Activated T-helper 2 cell treated with anti-CD3 and anti-CD28 coated beads, Interferon-gamma antibody, Interleukin-2, Interleukin-4, amounts not matched to agents 10 μg/mL and 5 μg/mL and 100 μg/mL, durations not matched to agents 14 hours and 24 hours and 36 hours (primary cell): ENCODE results near the gene FIGN. TPM values are rescaled to one million over a fixed set of nuclear protein-coding genes. Genes with fewer than 3 reads are reported as not detected.

Source experiments
- DNase-seq: peaks from one replicate; pipeline ENCODE4 v3.0.0; 2021; ENCODE audit warnings: low spot score
- H3K27ac Mint-ChIP-seq: one replicate; pipeline ENCODE4 v1.8.0; 2021; ENCODE audit warnings: mixed read lengths
- H3K27me3 Mint-ChIP-seq: one replicate; pipeline ENCODE4 v1.8.0; 2021; ENCODE audit warnings: low read depth, mixed read lengths
- H3K36me3 Mint-ChIP-seq: one replicate; pipeline ENCODE4 v1.8.0; 2021; ENCODE audit warnings: low read depth, mixed read lengths
- H3K4me1 Mint-ChIP-seq: one replicate; pipeline ENCODE4 v1.8.0; 2021; ENCODE audit warnings: low read depth, mixed read lengths
- H3K4me3 Mint-ChIP-seq: one replicate; pipeline ENCODE4 v1.8.0; 2021; ENCODE audit warnings: low read depth, mild to moderate bottlenecking, moderate library complexity, mixed read lengths
- H3K9me3 Mint-ChIP-seq: one replicate; pipeline ENCODE4 v1.8.0; 2021; ENCODE audit warnings: mixed read lengths
- intact Hi-C: fragments of 100-400 bp; cut with micrococcal nuclease; formaldehyde crosslinking; loops from one replicate; pipeline ENCODE4 v1.15.1; 2023
- total RNA-seq: library from RNA; stranded (reverse); gene quantifications from 2 replicates; pipeline ENCODE4 v1.2.3, GENCODE V29; 2022

FIGN gene
- total RNA-seq, 1 donor from 2014 or later: not detected

DNA sequence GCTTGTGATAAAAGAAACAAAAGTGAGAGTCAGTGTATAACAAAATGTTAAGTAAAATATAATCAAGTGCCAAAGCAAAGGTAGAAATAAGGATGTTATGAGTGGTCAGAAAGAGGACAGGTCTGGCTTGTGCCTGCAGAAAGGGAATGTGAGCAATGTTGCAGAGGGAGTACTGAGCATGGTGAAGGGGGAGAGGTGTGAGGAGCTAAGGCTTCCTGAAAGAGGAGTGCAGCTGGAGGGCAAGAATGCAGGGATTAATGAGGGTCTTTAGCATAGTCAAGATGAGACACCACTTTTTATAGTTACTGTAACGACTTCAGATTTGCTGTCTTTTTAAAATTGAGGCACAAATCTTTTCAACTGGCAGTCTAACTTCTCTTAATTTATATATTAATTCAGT is 22.0 kb upstream of the FIGN start:
- intact Hi-C loops: no loop called here
- no peak for DNase-seq
- H3K4me3 Mint-ChIP-seq: no peak overlapping the region
- H3K27ac Mint-ChIP-seq: no peak overlapping the region
- no peaks in the 10 kb centered on the region for H3K9me3 Mint-ChIP-seq
- H3K27me3 Mint-ChIP-seq: no peaks in the 10 kb centered on the region
- H3K4me1 Mint-ChIP-seq: no peaks in the 10 kb centered on the region
- H3K36me3 Mint-ChIP-seq: no peaks in the 10 kb centered on the region

DNA sequence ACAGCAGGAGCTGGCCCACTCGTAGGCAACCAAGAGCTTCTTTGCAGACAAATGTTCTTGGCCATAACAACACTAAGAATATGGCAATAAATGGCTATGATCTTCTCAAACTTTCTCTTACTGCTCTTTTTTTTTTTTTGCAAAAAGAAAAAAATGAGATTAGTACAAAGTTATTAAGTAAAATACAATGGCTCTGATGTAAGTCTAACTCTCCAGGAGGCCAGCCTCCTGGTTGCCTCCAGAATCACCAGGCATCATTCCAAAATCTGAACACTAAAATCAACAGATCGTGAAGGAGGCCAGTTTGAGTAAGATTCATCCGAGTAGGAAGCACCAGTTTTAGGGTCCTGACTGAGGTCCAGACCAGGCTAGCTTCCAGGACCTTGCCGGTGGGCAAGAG is 20.8 kb upstream of the FIGN start:
- intact Hi-C loops: no loop called here
- Mint-ChIP-seq H3K27me3 (no peaks in the 10 kb centered on the region), H3K36me3 (no peaks in the 10 kb centered on the region), H3K4me3 (no peak overlapping the region), H3K27ac (no peak overlapping the region), H3K4me1 (no peaks in the 10 kb centered on the region), H3K9me3 (no peaks in the 10 kb centered on the region)
- DNase-seq: no peak

DNA sequence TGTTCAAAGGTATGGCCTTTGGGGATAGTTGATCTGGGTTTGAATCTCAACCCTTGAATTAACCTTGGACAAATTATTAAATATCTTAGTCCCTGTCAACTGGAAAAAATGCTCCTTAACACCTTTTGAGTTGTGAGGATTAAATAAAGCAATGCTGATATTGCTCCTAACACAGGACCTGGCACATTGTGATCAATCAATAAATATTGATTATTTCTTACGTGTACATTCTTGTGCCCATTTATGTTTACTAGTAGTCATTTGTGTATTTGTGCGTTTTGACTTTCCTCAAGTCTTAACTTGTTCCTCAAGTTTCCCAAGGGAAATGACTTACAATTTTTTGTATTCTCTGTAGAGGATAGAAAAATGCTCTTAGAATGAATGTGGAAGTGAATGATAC is 19.6 kb upstream of the FIGN start:
- intact Hi-C loops: no loop called here
- DNase-seq: no peak
- Mint-ChIP-seq H3K27me3 (no peaks in the 10 kb centered on the region), H3K36me3 (no peaks in the 10 kb centered on the region), H3K9me3 (no peaks in the 10 kb centered on the region), H3K27ac (no peak overlapping the region), H3K4me3 (no peak overlapping the region), H3K4me1 (no peaks in the 10 kb centered on the region)

DNA sequence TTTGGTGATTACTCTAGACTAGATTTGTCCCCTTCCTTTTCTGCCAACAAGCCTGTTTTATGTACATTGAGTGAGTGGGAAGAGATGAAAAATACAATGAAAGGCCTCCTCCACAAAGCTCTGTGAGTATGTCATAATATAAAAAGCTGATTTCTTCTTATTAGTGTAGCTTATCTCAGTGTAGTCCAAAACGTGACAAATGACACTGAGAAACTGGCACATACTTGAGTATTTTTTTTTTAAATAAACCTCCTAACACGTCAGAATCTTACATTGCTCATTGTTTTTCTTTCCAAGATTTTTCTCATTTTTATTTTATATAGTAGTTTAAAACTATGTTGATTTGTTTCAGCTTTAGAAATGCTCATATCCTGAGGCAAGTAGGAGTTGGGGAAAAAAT is 17.9 kb upstream of the FIGN start:
- no peak overlapping the region for H3K27ac Mint-ChIP-seq
- no peaks in the 10 kb centered on the region for H3K9me3 Mint-ChIP-seq
- intact Hi-C loops: no loop called here
- no peak overlapping the region for H3K4me3 Mint-ChIP-seq
- no peaks in the 10 kb centered on the region for H3K27me3 Mint-ChIP-seq
- no peaks in the 10 kb centered on the region for H3K36me3 Mint-ChIP-seq
- no peak for DNase-seq
- no peaks in the 10 kb centered on the region for H3K4me1 Mint-ChIP-seq

DNA sequence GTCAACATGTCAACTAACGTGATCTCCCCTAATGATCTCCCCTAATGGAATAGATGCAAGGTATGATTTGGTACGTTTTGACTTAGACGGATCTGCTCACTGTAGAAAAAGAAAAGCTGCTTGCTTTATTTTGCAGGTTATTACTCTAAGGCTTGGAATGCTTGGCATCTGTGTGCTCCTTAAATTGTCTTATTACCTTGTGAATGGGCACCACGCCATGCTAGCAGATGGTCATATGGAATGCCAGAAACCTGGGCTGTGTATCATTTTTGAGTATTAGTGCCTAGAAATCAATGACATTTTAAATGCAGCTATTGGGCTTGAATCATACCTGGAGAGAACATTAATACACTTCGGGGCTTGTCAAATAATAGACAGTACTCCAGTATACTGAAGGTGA is 16.5 kb upstream of the FIGN start:
- H3K4me1 Mint-ChIP-seq: no peaks in the 10 kb centered on the region
- DNase-seq: no peak
- H3K9me3 Mint-ChIP-seq: no peaks in the 10 kb centered on the region
- intact Hi-C loops: no loop called here
- no peak overlapping the region for H3K4me3 Mint-ChIP-seq
- no peaks in the 10 kb centered on the region for H3K36me3 Mint-ChIP-seq
- no peaks in the 10 kb centered on the region for H3K27me3 Mint-ChIP-seq
- H3K27ac Mint-ChIP-seq: no peak overlapping the region

DNA sequence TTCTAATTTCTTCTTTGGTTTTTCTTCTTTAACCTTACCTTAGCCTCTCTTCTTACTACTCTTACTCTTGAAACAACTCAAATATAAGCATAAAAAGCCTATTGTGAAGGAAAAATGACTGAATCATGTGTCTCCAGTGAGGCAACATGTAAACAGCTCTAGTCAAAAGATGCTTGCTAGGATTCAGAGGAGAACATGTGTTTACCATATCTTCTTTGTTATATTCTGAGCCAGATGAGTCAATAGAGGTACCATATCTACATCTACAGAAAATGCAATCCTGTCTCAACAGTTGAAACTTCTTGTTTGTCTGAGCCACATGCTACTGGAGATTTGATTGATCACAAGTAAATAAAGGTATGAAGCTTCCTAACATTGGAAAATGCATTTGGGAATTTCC is 15.9 kb upstream of the FIGN start:
- no peaks in the 10 kb centered on the region for H3K9me3 Mint-ChIP-seq
- no peak for DNase-seq
- H3K4me1 Mint-ChIP-seq: no peaks in the 10 kb centered on the region
- no peak overlapping the region for H3K27ac Mint-ChIP-seq
- H3K27me3 Mint-ChIP-seq: no peaks in the 10 kb centered on the region
- no peak overlapping the region for H3K4me3 Mint-ChIP-seq
- intact Hi-C loops: no loop called here
- no peaks in the 10 kb centered on the region for H3K36me3 Mint-ChIP-seq

DNA sequence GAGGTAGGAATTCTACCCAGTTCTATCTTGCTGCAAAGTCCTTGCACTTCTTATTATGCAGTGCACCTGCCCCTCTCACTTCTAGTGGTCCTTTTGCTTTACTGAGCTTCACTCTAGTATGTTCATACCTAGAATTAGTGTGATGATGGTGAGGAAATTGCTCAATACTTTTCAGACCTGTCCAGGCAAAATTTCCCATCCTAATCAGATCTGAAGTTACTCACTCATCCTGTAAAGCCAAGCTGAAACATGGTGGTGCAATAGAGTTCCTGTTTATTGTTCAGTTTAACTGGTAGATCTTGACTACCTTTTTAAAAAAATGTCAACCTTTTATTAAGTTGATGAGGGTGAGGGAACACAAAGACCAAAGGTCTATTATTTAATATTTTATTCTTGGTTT is 12.6 kb upstream of the FIGN start:
- no peaks in the 10 kb centered on the region for H3K9me3 Mint-ChIP-seq
- H3K27me3 Mint-ChIP-seq: no peaks in the 10 kb centered on the region
- no peak for DNase-seq
- no peak overlapping the region for H3K27ac Mint-ChIP-seq
- H3K4me3 Mint-ChIP-seq: no peak overlapping the region
- no peaks in the 10 kb centered on the region for H3K36me3 Mint-ChIP-seq
- no peaks in the 10 kb centered on the region for H3K4me1 Mint-ChIP-seq
- intact Hi-C loops: no loop called here

DNA sequence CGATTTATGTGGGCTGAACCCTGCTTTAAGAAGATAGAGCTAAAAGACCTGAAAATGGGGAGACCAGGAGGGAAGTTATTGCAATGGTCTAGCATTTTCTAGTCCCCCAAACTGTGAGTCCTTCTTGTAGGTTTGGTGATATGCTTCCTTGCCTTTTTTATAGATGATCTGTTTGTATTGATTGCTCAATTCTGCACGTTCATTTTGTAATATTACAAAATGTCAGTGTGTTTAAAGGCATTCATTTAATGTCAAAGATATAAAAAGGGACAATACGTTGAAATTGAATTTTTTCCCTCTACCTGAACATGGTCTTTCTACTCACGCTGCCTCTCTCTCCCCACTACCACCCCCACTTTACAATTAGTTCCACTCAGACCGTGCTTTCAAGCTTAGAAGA is 5.6 kb upstream of the FIGN start:
- DNase-seq: no peak
- H3K4me3 Mint-ChIP-seq: no peak overlapping the region
- intact Hi-C loops: no loop called here
- no peaks in the 10 kb centered on the region for H3K9me3 Mint-ChIP-seq
- H3K4me1 Mint-ChIP-seq: no peaks in the 10 kb centered on the region
- no peak overlapping the region for H3K27ac Mint-ChIP-seq
- H3K27me3 Mint-ChIP-seq: peaks cover 11% of the 10 kb centered on the region
- no peaks in the 10 kb centered on the region for H3K36me3 Mint-ChIP-seq

DNA sequence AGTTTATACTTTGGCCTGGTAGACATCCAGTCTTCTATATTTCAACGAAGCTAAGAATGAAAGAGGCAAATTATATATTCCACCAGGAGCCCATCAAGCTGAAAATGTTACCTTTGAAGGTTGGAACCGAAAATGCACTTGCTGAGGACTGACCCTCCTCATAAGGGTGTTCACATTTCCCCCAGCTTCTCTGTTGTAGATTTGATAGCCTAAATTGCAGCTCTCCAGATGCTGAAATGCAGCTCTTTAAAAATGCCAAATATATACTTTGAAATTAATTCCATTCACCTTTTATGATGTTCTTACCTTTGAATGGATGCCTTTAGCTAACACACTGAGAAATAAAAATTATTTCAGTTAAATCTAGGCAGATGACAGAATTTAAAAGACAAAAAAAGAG is 1.8 kb upstream of the FIGN start:
- no peaks in the 10 kb centered on the region for H3K36me3 Mint-ChIP-seq
- peaks cover 3% of the 10 kb centered on the region for H3K4me1 Mint-ChIP-seq

DNA sequence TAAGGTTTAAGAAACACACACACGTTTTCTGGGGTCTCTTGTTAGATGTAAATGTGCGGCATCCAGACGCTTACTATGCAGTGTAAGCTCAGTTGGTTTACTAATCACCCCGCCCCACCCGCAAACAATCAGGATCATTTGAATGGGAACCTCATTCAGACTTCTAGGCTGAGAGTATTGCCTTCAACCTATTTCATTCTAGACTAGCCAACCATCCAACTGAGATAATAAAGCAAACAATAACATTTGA is 1.3 kb upstream of the FIGN start:
- H3K27me3 Mint-ChIP-seq: peaks cover 32% of the 10 kb centered on the region
- H3K27ac Mint-ChIP-seq: no peak overlapping the region
- intact Hi-C loops: no loop called here
- peaks cover 3% of the 10 kb centered on the region for H3K4me1 Mint-ChIP-seq
- H3K9me3 Mint-ChIP-seq: no peaks in the 10 kb centered on the region
- no peaks in the 10 kb centered on the region for H3K36me3 Mint-ChIP-seq
- no peak for DNase-seq
- H3K4me3 Mint-ChIP-seq: no peak overlapping the region

More for the DNA sequence above, 1.8 kb upstream of the FIGN start:
- Mint-ChIP-seq H3K27me3 (peaks cover 32% of the 10 kb centered on the region), H3K27ac (no peak overlapping the region), H3K9me3 (no peaks in the 10 kb centered on the region), H3K4me3 (no peak overlapping the region)
- intact Hi-C loops: no loop called here
- no peak for DNase-seq

DNA sequence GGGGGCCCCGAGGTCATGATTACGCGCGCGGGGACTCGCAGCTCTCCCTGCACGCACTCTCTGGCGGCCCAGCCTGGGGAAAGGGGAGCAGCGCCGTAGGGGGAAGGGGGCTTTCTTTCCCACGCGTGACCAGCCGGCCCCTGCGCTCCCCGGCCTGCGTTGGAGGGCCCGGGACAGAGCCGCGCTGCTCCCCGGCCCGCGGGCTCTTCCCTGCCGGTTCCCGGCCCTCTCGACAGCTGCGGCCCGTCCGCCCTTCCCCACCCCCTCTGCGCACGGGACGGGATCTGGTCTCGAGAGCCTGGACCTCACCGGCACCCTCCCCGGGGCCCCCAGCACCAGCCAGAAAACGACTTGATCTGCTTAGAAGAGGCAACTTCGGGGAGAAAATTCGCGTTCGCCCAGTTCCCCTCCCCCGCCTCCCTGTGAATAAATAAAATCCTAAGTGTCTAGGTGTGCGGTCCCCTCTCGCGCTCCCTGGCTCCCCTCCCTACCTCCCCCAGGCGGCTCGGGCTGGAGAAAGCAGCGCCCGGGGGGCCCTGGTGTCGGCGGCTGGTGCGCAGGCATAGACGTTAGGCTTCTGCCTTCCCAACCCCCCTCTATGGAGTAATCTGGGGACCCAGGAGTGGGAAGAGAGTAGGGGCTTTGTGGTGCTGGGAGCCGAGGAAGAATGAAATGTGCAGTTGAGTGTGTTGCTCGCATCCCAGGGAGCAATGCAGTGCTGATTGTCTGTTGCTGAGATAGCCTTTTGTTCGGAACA is 803 bp upstream of the FIGN start:
- H3K4me3 Mint-ChIP-seq: no peak overlapping the region
- peaks cover 32% of the 10 kb centered on the region for H3K27me3 Mint-ChIP-seq
- H3K4me1 Mint-ChIP-seq: peaks cover 3% of the 10 kb centered on the region
- no peaks in the 10 kb centered on the region for H3K36me3 Mint-ChIP-seq
- no peak overlapping the region for H3K27ac Mint-ChIP-seq
- intact Hi-C loops: no loop called here
- no peaks in the 10 kb centered on the region for H3K9me3 Mint-ChIP-seq
- no peak for DNase-seq

DNA sequence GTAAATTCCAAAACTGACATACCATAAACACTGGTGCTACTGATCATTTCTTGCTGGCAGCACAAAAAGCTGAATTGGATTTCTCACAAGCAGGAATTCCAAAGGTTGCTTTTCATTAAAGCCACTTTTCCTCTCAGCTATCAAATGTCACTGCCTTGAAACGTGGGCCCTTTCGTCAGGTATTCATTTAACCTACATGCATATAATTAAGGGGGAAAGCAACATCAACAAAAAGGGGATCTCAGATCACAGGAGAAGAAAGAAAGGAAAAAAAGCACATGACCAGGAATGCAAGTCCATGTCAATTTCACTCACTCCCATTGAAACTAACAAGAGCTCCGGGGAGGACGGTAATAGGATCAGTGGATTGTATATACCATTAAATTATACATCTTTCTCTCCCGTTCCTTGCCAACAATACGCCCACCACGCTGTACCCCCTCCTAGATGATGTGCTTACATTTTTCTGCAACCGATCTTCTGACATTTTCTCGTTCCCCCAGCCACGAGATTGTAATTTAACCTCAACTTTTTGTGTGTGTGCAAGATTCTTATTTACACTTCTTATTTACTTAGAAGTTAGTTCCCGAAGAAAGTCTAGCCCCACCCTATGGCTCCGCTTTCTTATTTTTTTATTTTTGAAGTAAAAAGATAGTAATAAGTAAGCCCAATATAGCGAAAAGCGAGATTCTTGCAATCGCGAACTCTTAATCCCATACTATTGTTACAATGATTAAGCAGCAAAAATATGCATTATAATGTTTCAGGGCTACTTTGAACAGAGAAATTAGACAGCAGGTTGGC is 725 bp downstream of the FIGN start:
- Mint-ChIP-seq H3K4me3 (no peak overlapping the region), H3K36me3 (no peaks in the 10 kb centered on the region)
- intact Hi-C loops: no loop called here

DNA sequence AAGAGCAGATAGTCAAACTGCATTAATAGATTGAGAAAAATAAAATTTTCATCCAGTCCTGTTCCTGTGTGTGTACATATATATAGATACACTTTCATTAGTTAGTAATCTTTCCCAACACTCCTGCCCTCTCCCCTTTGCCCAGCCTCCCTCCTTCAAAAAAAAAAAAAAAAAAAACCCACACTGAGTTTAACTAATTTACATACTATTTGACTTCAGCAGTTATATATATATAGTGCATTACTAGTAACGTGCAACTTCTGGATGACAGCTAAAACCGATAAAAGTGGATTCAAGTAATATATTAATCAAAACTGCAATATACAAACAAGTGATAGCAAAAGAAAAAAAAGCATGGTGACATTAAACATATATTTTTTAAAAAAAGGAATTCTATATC is 1.4 kb downstream of the FIGN start:
- H3K27me3 Mint-ChIP-seq: peaks cover 31% of the 10 kb centered on the region
- no peaks in the 10 kb centered on the region for H3K36me3 Mint-ChIP-seq
- no peak for DNase-seq
- intact Hi-C loops: no loop called here
- H3K4me3 Mint-ChIP-seq: no peak overlapping the region
- H3K4me1 Mint-ChIP-seq: peaks cover 3% of the 10 kb centered on the region
- H3K27ac Mint-ChIP-seq: no peak overlapping the region
- H3K9me3 Mint-ChIP-seq: no peaks in the 10 kb centered on the region

More for the DNA sequence above, 725 bp downstream of the FIGN start:
- peaks cover 3% of the 10 kb centered on the region for H3K4me1 Mint-ChIP-seq
- no peak overlapping the region for H3K27ac Mint-ChIP-seq
- H3K27me3 Mint-ChIP-seq: peaks cover 32% of the 10 kb centered on the region
- no peak for DNase-seq
- H3K9me3 Mint-ChIP-seq: no peaks in the 10 kb centered on the region
